Peyer's patch (tissue), 4 donors: Measurements from ENCODE around the gene PCK2. TPM values are rescaled to one million over a fixed set of nuclear protein-coding genes. Genes with fewer than 3 reads are reported as not detected.

ENCODE experiments used
- DNase-seq, 3 donors: peaks; one replicate each; pipeline ENCODE4 v3.0.0-alpha.2; 2017 to 2019
- H3K27ac ChIP-seq, 4 donors: fragments of 200-600 bp; sonication (generic); one replicate each; pipeline ENCODE4 v1.5.1; 2016 to 2019
- H3K27me3 ChIP-seq, 2 donors: fragments of 200-600 bp; sonication (generic); one replicate each; pipeline ENCODE4 v1.5.1; 2019
- H3K36me3 ChIP-seq, 3 donors: fragments of 200-600 bp; sonication (generic); one replicate each; pipeline ENCODE4 v1.5.1; 2016 to 2019
- H3K4me1 ChIP-seq, 4 donors: fragments of 200-600 bp; sonication (generic); one replicate each; pipeline ENCODE4 v1.5.1; 2016 to 2019
- H3K4me3 ChIP-seq, 4 donors: fragments of 200-600 bp; sonication (generic); 1 replicate in 3 of 4; 2 replicates in 1 of 4; pipeline ENCODE4 v1.5.1; 2016 to 2019; ENCODE audit warnings: mild to moderate bottlenecking in 1 of 4
- H3K9me3 ChIP-seq, 4 donors: fragments of 200-600 bp; sonication (generic); one replicate each; pipeline ENCODE4 v1.5.1; 2016 to 2019; ENCODE audit warnings: mild to moderate bottlenecking in 1 of 4
- POLR2A ChIP-seq, 2 donors: fragments of 450-650 bp; IDR thresholded peaks; one replicate each; pipeline ENCODE4 v1.5.1; 2017; ENCODE audit warnings: antibody characterized with exemption in 2 of 2, mild to moderate bottlenecking in 2 of 2, moderate library complexity in 2 of 2
- total RNA-seq, 4 donors: library from RNA; depleted of rRNA; stranded (reverse); fragments of >200 nt; gene quantifications; one replicate each; pipeline ENCODE4 v1.1.0, GENCODE V29; 2016
- TF ChIP-seq, protein P1 (sequence below), 6 experiments: fragments of 450-650 bp in 4 of 6; fragments of 200-600 bp in 2 of 6; sonication (generic) in 1 of 6; IDR thresholded peaks; one replicate each; pipeline ENCODE4 v1.5.1; 2017 to 2019; ENCODE audit warnings: antibody characterized with exemption in 6 of 6, mild to moderate bottlenecking in 3 of 6, moderate library complexity in 1 of 6

PCK2 gene
- total RNA-seq, 4 donors from 2014 or later: 53.6 to 820 (median 644) TPM

DNA sequence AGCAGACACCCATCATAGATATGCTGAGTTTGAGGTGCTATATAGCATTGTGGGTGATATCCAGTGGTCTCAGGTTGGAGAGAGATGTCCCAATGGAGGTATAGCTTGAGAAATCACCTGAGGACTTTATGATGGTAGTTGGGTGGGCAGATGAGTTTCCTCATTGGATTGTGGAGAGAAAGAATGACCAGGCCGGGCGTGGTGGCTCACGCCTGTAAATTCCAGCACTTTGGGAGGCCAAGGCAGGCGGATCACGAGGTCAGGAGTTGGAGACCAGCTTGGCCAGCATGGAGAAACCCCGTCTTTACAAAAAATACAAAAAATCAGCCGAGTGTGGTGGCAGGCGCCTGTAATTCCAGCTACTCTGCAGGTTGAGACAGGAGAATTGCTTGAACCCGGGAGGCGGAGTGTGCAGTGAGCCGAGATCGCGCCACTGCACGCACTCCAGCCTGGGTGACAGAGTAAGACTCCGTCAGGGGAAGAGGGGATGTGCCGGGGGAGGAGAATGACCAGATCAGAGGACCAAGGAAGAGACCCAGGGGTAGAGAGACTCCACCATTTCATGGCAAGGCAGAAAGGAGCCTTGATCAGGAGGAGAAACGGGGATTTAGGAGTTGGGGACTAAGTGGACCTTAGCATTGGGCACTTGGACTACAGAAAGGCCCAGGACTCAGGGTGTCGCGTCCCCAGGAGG, 757 bp upstream of the PCK2 start:
- peak in 1 of 3 donors; percentile 50 for DNase-seq
- no peaks in the 10 kb centered on the region for H3K27me3 ChIP-seq
- TF ChIP-seq, protein P1, sequence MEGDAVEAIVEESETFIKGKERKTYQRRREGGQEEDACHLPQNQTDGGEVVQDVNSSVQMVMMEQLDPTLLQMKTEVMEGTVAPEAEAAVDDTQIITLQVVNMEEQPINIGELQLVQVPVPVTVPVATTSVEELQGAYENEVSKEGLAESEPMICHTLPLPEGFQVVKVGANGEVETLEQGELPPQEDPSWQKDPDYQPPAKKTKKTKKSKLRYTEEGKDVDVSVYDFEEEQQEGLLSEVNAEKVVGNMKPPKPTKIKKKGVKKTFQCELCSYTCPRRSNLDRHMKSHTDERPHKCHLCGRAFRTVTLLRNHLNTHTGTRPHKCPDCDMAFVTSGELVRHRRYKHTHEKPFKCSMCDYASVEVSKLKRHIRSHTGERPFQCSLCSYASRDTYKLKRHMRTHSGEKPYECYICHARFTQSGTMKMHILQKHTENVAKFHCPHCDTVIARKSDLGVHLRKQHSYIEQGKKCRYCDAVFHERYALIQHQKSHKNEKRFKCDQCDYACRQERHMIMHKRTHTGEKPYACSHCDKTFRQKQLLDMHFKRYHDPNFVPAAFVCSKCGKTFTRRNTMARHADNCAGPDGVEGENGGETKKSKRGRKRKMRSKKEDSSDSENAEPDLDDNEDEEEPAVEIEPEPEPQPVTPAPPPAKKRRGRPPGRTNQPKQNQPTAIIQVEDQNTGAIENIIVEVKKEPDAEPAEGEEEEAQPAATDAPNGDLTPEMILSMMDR (IDR thresholded peaks at IDR 0.05): no peak
- no peak for TF ChIP-seq POLR2A (IDR thresholded peaks at IDR 0.05)
- H3K4me1 ChIP-seq: peaks cover 7 to 28% (median 15%) of the 10 kb centered on the region in 4 donors
- peaks cover 0 to 13% (median 0%) of the 10 kb centered on the region in 3 donors for H3K36me3 ChIP-seq
- peak overlapping the region; percentile 94 to 100 (median 98) for H3K27ac ChIP-seq
- H3K9me3 ChIP-seq: no peaks in the 10 kb centered on the region
- H3K4me3 ChIP-seq: peak overlapping the region; percentile 72 to 96 (median 90)

DNA sequence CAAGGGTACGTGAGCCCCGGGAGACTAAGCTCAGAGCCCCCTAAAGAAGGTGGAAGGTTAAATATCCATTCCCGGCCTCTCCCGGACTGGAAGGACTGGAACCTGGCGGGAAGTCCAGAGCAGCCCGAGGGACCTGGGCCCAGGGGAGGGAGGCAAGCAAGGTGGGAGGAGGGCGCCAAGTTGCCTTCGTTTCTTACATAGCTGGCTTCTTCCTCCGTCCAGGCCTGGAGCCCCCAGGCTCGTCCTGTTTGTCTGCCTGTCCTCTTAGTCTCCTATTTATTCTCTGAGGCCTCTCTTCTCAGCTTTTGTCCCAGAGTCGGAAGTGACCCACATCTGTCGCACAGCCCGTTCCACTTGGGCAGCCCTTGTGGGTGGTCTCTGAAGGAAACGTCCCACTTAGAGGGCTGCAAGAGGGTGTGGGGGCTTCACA, 745 bp downstream of the PCK2 start:
- Histone ChIP-seq H3K27me3 (no peaks in the 10 kb centered on the region), H3K9me3 (no peaks in the 10 kb centered on the region), H3K4me1 (peaks cover 7 to 28% (median 15%) of the 10 kb centered on the region in 4 donors), H3K36me3 (peaks cover 0 to 28% (median 0%) of the 10 kb centered on the region in 3 donors), H3K4me3 (peak overlapping the region; percentile 72 to 96 (median 90)), H3K27ac (peak overlapping the region; percentile 94 to 100 (median 98))
- no peak for TF ChIP-seq POLR2A (IDR thresholded peaks at IDR 0.05)
- TF ChIP-seq, protein P1 (IDR thresholded peaks at IDR 0.05): no peak
- DNase-seq: peak in 2 of 3 donors; percentile 30 to 58

DNA sequence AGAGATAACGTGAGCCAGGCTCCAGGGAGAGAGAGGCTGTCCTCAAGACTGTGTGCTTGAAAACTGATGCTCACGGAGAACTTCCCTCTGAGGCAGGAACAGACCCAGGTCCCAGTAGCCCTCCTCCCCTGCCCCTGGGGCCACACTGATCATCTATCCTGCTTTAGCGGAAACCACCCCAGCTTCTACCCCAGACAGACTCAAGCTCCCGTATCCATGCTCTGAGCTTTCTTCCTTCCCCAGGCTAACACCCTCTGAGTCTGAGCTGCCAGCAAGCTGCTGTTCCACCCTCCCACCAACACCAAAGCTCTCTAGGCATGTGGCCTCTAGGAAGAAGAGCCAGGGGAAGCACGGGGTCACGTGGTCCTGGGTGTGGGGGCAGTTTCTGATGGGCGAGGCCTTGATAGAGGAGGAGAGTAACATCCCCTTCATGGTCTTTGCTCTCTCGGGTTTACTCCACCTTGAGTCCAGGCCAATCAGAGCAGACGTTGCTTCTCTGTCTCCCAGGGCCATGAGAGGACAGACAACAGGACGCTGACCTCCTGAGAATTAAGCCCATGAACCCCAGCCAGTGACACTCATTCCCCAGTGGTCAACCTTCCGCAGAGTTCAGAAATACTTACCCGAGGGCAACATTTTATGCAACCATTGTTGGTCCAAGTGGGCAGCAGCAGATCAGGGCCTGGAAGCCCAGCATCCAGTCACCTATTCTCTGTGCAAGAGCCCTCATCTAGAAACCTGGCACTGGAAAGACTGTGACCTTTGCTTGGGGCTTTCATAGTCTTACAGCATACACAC, 1.4 kb downstream of the PCK2 start:
- TF ChIP-seq POLR2A (IDR thresholded peaks at IDR 0.05): peak; percentile 92 to 96
- TF ChIP-seq, protein P1 (IDR thresholded peaks at IDR 0.05): no peak
- Histone ChIP-seq H3K4me1 (peaks cover 7 to 28% (median 15%) of the 10 kb centered on the region in 4 donors), H3K9me3 (no peaks in the 10 kb centered on the region), H3K4me3 (peak overlapping the region; percentile 72 to 96 (median 90)), H3K27ac (peak overlapping the region; percentile 94 to 100 (median 98)), H3K27me3 (no peaks in the 10 kb centered on the region), H3K36me3 (peaks cover 0 to 34% (median 0%) of the 10 kb centered on the region in 3 donors)
- DNase-seq: peak; percentile 84 to 94 (median 94)

DNA sequence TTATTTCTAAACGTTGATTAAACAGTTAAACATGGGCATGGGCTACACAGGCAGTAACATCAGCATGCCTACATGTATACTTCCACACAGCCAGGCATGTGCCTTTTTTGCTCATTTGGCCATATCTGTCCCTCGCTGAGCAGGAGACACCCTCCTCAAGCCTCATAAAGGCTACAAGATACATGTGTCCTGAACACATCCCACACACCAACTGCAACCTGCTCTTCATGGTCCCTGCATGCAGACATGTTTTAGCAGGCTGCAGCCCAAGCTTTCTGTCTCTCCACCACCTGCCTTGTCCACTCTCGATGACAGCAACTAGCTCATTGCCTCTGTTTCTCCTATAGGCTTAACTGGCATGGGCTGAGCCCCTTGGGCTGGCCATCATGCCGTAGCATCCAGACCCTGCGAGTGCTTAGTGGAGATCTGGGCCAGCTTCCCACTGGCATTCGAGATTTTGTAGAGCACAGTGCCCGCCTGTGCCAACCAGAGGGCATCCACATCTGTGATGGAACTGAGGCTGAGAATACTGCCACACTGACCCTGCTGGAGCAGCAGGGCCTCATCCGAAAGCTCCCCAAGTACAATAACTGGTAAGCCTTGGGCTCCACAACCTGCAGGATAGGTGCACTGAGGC, 2.6 kb downstream of the PCK2 start:
- H3K4me1 ChIP-seq: peaks cover 7 to 20% (median 11%) of the 10 kb centered on the region in 4 donors
- H3K27me3 ChIP-seq: no peaks in the 10 kb centered on the region
- H3K4me3 ChIP-seq: peak overlapping the region in 2 of 4 donors; percentile 1 to 72
- peaks cover 0 to 46% (median 0%) of the 10 kb centered on the region in 3 donors for H3K36me3 ChIP-seq
- no peaks in the 10 kb centered on the region for H3K9me3 ChIP-seq
- TF ChIP-seq POLR2A (IDR thresholded peaks at IDR 0.05): no peak
- TF ChIP-seq, protein P1 (IDR thresholded peaks at IDR 0.05): no peak
- peak overlapping the region in 1 of 4 donors; percentile 15 for H3K27ac ChIP-seq
- DNase-seq: peak in 1 of 3 donors; percentile 42

DNA sequence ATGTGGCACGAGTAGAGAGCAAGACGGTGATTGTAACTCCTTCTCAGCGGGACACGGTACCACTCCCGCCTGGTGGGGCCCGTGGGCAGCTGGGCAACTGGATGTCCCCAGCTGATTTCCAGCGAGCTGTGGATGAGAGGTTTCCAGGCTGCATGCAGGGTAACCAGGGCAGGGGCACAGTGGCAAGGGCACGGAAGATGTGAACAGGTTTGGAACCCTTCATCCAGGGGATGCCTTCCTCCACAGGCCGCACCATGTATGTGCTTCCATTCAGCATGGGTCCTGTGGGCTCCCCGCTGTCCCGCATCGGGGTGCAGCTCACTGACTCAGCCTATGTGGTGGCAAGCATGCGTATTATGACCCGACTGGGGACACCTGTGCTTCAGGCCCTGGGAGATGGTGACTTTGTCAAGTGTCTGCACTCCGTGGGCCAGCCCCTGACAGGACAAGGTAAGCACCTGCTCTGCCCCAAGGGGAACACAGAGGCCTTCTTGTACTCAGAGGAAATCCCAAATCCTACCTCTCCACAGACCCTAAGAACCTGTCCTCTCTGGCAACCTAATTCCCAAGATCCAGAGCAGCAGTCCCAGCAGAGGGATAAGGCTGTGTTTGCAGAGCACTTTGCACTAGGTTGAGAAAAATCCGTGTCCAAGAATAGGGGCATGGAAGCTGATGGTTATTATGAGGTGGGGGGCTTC, 4.3 kb downstream of the PCK2 start:
- Histone ChIP-seq H3K27ac (no peak overlapping the region), H3K4me1 (peaks cover 4 to 17% (median 8%) of the 10 kb centered on the region in 4 donors), H3K9me3 (no peaks in the 10 kb centered on the region), H3K36me3 (peaks cover 0 to 63% (median 0%) of the 10 kb centered on the region in 3 donors), H3K27me3 (no peaks in the 10 kb centered on the region), H3K4me3 (no peak overlapping the region)
- TF ChIP-seq, protein P1 (IDR thresholded peaks at IDR 0.05): no peak
- peak in 1 of 2 donors; percentile 10 for TF ChIP-seq POLR2A (IDR thresholded peaks at IDR 0.05)
- DNase-seq: peak in 1 of 3 donors; percentile 43
